8988T (cell line): ENCODE results near the gene CCDC89.

Source experiments
- DNase-seq: peaks from one replicate; pipeline ENCODE4 v3.0.0; 2011

The CCDC89 gene

GRCh38 chr11:85651118-85651517, 34.9 kb downstream of the CCDC89 start:
- no peak for DNase-seq

DNA sequence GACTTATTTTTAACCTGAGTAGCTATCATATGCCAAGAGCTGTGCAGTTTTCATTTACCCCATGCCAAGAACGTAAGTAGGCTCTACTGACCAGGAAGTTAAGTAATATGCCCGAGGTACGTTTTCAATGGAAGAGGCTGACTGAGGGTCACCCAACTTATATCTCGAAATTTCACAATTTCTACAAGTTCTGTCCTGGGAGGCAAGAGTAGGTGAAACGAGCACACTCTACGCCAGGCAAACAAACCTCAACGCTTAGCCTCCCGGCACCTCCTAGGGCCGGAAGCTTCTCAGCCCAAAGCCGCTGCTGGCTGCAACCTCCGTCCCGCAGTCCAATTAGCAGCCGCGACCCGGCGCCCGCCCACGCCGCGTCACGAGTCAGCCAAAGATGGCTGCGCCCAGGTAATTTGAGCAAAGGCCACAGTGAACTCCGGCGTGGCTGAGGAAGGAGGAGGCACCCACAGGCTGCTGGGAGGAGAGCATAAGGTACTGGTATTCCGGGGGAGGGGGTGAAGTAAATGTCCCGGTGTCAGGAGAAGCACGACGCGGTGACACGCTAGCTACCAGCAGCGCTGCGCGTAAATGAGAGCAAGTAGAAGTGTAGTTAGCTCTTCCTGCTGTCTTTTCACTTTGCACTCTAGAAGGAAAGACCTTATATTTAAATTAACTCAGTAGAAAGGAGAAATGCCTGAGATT, 38.2 kb downstream of the CCDC89 start, which contains the start of gene TMEM126A:
Gene TMEM126A (plus strand): TSS at position 364 of the 696 bp plus-strand sequence. CDS start 2,289 bp downstream, outside the sequence.
- peak; percentile 41 for DNase-seq

DNA sequence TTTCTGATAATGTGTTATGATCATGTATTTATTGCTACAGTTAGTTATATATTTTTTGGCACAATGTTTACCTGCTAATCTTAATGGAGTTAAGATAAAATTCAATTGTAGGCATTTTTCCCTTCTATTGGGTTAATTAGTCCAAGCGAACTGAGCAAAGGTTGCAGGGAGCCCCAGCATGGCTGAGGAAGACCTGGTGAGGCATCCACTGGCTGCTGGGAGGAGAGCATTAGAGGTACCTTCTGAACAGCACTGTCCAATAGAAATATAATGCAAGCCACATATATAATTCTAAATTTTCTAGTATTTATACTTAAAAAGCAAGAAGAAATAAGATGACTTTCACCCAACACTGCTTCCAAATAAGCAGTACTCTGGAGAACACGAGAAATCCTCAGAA, 38.9 kb downstream of the CCDC89 start:
- no peak for DNase-seq

DNA sequence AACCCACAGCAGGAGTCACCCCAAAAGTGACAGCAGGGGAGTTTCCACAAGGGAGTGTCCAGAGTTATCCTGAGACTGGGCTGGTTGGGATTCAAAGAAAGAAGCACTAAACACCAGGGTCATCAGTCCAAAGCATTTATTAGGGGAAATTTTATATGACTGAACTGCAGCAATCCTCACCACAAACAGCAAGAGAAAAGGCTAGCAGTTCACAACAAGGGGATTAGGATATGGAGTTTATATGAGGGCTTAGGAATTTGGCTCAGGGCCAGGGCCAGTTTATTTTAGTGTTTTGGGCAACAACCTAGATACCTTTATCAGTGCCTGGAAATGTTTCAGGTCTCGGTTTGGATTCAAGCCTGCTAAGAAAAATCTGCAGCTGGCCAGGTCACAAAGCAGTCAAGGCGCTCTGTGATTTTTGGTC, 42.8 kb downstream of the CCDC89 start:
- DNase-seq: no peak

DNA sequence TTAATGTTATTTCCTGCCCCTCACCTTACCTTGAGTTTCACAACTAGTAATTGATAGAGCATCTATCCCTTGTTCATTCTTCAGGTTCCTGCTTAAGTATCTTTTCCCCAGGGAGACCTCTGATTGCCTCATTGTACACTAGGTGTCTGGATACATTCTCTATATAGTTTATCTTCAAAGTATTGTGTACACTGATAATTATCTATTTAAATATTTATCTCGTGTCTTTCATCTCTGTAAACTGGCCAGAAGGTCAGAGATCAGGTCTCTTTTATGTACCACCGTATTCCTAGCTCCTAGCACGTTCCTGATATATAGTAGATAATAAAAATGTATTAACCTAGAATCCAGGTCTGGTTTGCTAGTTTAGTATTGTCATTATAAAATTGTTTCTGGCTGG, 51.2 kb downstream of the CCDC89 start:
- no peak for DNase-seq
